H1 (cell line): ENCODE data around the gene PELO. TPM values are rescaled to one million over a fixed set of nuclear protein-coding genes. Genes with fewer than 3 reads are reported as not detected.

Source experiments
- polyA plus RNA-seq, 7 experiments: library from polyadenylated mRNA; depleted of rRNA in 3 of 7; stranded (reverse) in 5 of 7; unstranded in 2 of 7; fragments of >200 nt in 5 of 7; fragments of 200-250 nt in 2 of 7; gene quantifications; 1 replicate in 5 of 7; 2 replicates in 1 of 7; 4 replicates in 1 of 7; pipeline versions ENCODE4 v1.2.1 to v1.2.3, GENCODE V29; 2011 to 2013; ENCODE audit warnings: missing spikeins in 2 of 7, mixed read lengths in 2 of 7
- total RNA-seq: library from RNA; stranded (reverse); fragmentation: NEBNext Ultra II Directional; extraction: Animal tissue kit (Norgen Biotek cat#: 25700); gene quantifications from 2 replicates; pipeline ENCODE4 v1.2.1, GENCODE V29; 2021

The PELO gene
- total and polyA plus RNA-seq, 2 of the 8 experiments (the other 6 are each of a cell fraction or from before 2014, with no cell fraction given) = 10.8 to 18.5 TPM

Other genes with a start within 250 kb of the PELO start
- 6.6 and 9.0 TPM in 2 replicates for gene ITGA1, start within 50 bp of the PELO start, total RNA-seq
- gene ITGA1, start within 50 bp of the PELO start, polyA plus RNA-seq (2011; rRNA removed) = 1.3 and 2.3 TPM in 2 replicates
- 7.2 and 7.7 TPM in 2 replicates for gene ITGA2, start 201.4 kb downstream of the PELO start, total RNA-seq
- 1.0 and 1.4 TPM in 2 replicates for gene ITGA2, start 201.4 kb downstream of the PELO start, polyA plus RNA-seq (2011; rRNA removed)